Measurements from ENCODE around the gene STX8.

The STX8 gene

DNA sequence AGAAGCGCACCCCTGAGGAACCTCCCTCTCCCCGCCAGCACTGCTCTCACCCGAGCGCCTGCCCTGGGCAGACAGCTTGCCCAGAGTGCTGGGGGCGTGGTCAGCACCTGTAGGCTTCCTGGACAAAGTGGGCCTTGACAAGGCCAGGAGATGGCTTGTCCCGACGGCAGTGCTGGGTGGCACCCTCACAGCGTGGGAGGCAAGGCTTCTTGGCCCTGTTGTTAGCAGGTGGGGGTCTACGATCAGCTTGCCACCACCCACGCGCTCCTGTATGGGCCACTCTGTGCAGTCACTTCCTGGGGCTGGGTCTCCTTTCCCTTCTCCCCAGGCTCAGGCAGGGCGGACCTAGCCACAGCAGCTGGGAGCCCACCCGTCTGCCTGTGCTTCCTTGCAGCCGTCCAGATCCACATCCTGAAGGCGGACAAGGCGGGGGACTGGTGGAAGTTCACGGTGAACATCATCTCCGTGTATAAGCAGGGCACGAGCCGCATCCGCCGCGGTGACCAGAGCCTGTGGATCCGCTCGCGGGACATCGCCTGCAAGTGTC, 336.3 kb downstream of the STX8 start:
- peaks cover 23% of the 10 kb centered on the region for H3K4me1 Mint-ChIP-seq (ENCODE audit: low read depth)
- peak; percentile 76 for DNase-seq
- peak overlapping the region; percentile 78 for H3K4me3 Mint-ChIP-seq
- peaks cover 4% of the 10 kb centered on the region for H3K27me3 Mint-ChIP-seq
- peak overlapping the region; percentile 76 for H3K27ac Mint-ChIP-seq
- peaks cover 2% of the 10 kb centered on the region for H3K36me3 Mint-ChIP-seq (ENCODE audit: low read depth)
- no peaks in the 10 kb centered on the region for H3K9me3 Mint-ChIP-seq

DNA sequence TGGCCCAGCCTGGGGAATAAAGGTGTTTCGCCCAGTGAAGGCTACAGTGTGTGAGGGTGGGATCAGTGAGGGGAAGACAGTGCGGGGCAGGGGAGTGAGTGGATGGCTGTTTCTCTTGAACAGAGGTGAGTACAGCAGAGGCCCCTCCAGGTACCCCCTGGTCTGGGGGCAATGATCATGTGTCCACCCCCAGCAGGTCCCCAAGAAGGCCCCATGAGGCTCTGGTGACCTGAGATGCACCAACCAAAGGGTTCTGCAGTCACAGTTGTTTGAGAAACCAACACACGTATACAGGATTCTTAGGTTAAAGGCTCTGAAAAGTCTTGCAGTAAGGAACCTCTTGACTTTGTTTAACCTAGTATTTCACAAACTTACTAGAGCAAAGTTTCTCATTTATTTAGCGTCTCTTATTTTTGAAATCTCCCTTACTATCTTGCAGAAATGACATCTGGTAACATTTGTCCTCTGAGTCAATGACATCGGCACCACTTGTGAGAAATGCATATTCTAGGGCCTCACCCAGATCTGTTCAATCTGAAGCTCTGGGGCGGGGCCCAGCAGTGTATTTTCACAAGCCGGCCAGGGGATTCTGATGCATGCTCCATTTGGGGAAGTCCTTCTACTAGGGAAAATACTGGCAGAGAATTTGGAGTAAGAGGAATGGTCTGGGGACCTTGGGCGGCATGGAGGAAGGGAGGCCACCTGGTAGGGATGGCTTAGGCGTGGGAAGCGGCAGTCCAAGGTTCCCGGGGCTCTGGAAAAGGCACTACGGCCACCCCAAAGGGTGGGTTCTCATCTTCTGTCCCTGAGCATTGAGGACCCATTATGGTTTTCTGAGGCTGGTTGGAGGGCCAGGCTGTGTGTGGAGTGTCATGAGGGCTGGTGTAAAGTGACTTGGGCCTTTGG, 337.0 kb downstream of the STX8 start:
- Mint-ChIP-seq H3K27ac (no peak overlapping the region), H3K9me3 (no peaks in the 10 kb centered on the region)
- no peak for DNase-seq

DNA sequence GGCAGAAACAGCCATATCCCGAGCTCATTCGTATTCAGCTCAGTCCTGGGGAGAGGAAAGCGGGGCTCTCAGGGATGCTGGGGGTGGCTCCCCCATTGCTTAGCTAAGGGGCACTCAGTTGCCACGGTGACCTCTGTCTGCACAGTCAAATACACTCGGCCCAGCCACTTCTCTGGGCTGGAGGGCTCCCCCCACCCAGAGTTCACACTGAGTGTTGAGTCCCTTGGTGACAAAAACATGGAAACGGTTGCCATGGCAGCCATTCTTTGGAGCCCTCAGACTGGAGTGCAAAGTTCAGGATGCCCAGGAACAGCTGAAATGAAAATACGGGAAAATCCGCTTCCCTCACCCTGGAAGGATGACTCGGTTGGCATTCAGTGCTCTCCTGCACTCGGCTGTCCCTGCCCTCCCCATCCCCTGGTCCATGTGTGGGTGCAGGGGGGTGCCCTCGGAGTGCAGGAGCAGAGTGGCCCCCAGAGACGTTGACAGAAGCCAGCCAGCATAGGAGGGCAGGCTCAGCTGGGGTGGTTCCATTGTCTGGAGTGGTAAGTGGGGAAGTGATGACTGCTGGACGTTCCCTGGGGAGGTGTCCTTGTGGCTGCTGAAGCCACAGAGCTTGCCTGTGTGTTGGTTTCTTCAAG, 337.8 kb downstream of the STX8 start:
- no peak overlapping the region for H3K4me3 Mint-ChIP-seq
- peaks cover 23% of the 10 kb centered on the region for H3K4me1 Mint-ChIP-seq (ENCODE audit: low read depth)
- H3K9me3 Mint-ChIP-seq, result no peaks in the 10 kb centered on the region
- no peak overlapping the region for H3K27ac Mint-ChIP-seq
- H3K27me3 Mint-ChIP-seq, result peaks cover 16% of the 10 kb centered on the region
- H3K36me3 Mint-ChIP-seq (ENCODE audit: low read depth), result peaks cover 2% of the 10 kb centered on the region
- no peak for DNase-seq

More for the DNA sequence above, 337.0 kb downstream of the STX8 start:
- Mint-ChIP-seq H3K36me3 (ENCODE audit: low read depth) (peaks cover 2% of the 10 kb centered on the region), H3K4me1 (ENCODE audit: low read depth) (peaks cover 23% of the 10 kb centered on the region), H3K27me3 (peaks cover 12% of the 10 kb centered on the region), H3K4me3 (peak overlapping the region; percentile 78)

DNA sequence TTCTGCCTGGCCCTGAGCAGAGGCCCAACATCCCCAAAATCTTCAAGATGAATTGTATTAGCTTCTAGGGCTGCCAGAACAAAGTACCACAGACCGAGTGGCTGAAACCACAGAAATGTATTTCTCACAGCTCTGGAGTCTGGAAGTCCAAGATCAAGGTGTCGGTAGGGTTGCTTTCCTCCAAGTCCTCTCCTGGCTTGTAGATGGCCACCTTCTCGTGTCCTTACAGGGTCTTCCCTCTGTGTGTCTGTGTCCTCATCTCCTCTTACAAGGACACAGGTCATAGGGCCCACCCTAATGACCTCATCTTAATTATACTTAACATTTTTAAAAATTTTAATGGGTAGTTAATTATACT, 338.6 kb downstream of the STX8 start:
- Mint-ChIP-seq H3K4me3 (no peak overlapping the region), H3K27me3 (peaks cover 16% of the 10 kb centered on the region), H3K36me3 (ENCODE audit: low read depth) (peaks cover 2% of the 10 kb centered on the region), H3K9me3 (no peaks in the 10 kb centered on the region), H3K4me1 (ENCODE audit: low read depth) (peaks cover 23% of the 10 kb centered on the region), H3K27ac (no peak overlapping the region)
- DNase-seq, result no peak

DNA sequence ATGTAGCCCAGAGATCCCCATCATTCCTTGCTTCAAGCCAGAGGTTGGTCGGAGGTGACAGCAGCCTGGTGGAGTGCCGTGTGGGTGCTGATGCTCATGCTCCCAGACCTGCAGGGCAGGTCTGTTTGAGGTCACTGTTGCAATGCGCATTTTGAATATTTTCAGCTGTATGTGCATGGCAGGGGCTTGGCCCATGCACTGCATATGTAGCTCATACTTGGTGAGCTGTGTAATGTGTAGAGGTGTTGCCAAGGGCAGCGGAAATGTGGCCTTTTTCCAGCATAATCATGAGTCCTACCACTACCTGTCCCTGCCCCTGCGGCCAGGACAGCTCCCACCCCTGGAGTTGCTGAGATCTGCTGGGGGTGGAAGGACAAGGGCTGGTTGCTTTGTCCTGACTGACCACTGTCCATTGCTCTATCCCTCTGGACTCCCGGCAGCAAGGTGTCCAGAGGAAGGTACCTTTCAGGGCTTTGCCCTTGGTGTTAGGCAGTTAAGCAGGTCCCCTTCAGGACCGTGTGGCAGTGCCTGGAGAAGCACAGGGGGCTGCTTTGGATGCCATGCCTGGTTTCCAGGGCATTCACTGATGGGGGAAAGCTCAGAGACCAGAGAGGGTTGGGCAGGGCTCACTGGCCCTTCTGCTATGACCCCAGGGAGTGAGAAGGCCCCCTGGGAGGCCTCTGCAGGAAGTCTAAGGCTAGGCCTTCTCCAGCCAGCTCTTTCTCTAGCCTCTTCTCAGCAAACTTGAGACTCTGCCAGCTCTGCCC, 339.2 kb downstream of the STX8 start:
- Mint-ChIP-seq H3K4me3 (no peak overlapping the region), H3K9me3 (no peaks in the 10 kb centered on the region), H3K4me1 (ENCODE audit: low read depth) (peaks cover 23% of the 10 kb centered on the region), H3K27me3 (peaks cover 16% of the 10 kb centered on the region), H3K27ac (no peak overlapping the region), H3K36me3 (ENCODE audit: low read depth) (peaks cover 2% of the 10 kb centered on the region)
- no peak for DNase-seq

DNA sequence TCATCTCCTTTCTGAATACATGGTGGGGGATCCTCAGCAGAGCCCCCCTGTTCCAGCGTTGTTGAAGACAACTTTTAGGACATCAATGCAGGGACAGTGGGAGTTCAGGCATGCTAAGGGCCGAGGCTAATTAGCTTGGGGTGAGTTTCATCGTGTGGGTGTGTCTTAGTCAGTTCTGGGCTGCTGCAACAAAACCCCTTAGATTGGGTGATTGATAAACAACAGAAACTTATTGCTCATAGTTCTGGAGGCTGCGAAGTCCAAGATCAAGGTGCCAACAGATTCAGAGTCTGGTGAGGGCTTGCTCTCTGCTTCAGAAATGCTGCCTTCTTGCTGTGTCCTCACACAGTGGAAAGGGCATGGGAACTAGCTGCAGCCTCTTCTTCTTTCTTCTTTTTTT, 340.3 kb downstream of the STX8 start:
- peaks cover 16% of the 10 kb centered on the region for H3K27me3 Mint-ChIP-seq
- H3K36me3 Mint-ChIP-seq (ENCODE audit: low read depth), result peaks cover 2% of the 10 kb centered on the region
- H3K9me3 Mint-ChIP-seq, result no peaks in the 10 kb centered on the region
- no peak for DNase-seq
- no peak overlapping the region for H3K27ac Mint-ChIP-seq
- H3K4me1 Mint-ChIP-seq (ENCODE audit: low read depth), result peaks cover 17% of the 10 kb centered on the region
- H3K4me3 Mint-ChIP-seq, result no peak overlapping the region

DNA sequence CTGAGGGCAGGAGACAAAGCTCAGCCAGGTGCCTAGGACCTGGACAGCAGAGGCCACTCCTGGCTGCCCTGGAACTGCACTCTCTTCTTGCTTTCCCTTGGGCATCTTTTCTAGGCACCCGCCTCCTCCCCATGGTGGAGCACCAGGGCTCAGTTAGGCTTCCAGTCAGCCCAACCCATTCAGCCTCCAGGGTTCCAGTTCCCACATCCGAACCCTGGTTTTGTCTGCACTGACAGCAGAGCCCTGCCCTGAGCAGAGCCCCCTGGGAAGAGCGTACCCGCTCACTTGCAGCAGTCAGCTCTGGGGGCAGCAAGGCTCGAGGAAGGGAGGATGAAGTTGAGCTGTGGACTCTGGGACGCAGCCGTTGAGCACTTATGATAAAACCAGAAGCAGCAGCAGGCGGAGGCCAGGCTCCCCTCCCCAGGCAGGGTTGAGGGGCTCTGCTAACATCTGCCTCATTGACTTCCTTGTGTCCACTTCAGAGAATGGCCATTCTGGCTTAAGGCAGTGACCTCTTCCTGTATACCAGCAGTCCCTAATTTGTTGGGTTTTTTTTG, 341.2 kb downstream of the STX8 start:
- no peak for DNase-seq
- peaks cover 2% of the 10 kb centered on the region for H3K36me3 Mint-ChIP-seq (ENCODE audit: low read depth)
- no peaks in the 10 kb centered on the region for H3K9me3 Mint-ChIP-seq

DNA sequence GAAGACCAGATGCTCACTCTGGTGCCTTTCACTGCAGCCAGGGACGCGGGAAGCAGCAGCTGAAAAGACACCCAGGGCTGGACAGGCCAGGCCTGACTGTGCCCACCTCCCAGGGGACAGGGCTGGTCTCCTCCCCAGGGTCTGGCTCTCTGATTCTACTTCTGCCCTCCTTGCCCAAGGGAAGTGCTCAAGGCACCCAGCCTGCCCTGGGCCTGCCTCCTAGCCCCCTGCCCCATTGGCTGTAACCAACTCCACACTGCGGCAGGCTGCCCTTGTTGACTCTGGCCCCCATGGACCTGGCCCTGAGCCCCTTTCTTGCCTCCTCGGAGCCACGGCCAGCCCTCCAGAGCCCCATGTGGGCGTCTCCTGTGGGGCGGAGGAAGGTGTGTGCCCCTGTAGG, 341.9 kb downstream of the STX8 start:
- Mint-ChIP-seq H3K27me3 (peaks cover 16% of the 10 kb centered on the region), H3K4me3 (no peak overlapping the region), H3K36me3 (ENCODE audit: low read depth) (peaks cover 1% of the 10 kb centered on the region), H3K4me1 (ENCODE audit: low read depth) (peaks cover 7% of the 10 kb centered on the region), H3K9me3 (no peaks in the 10 kb centered on the region), H3K27ac (no peak overlapping the region)
- DNase-seq, result no peak

More for the DNA sequence above, 341.2 kb downstream of the STX8 start:
- Mint-ChIP-seq H3K27ac (no peak overlapping the region), H3K27me3 (peaks cover 16% of the 10 kb centered on the region), H3K4me3 (no peak overlapping the region), H3K4me1 (ENCODE audit: low read depth) (peaks cover 14% of the 10 kb centered on the region)

DNA sequence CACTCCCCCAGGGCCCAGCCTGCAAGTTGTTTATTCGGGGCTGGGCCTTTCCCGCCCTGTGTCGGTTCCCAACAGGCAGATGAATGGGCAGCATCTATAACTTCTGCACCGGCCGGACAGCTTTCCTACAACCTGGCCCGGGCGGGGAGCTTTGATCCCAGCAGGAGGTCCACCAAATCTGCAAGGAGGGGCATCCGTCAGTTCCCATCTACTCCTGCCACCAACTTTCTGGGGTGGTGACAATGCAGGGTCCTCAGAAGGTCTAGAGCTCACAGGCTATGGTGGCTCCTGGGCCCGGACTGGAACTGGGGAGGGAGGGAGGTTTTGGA, 342.4 kb downstream of the STX8 start:
- H3K9me3 Mint-ChIP-seq, result no peaks in the 10 kb centered on the region
- H3K36me3 Mint-ChIP-seq (ENCODE audit: low read depth), result no peaks in the 10 kb centered on the region
- H3K27me3 Mint-ChIP-seq, result peaks cover 16% of the 10 kb centered on the region
- no peak overlapping the region for H3K4me3 Mint-ChIP-seq
- DNase-seq, result no peak
- H3K27ac Mint-ChIP-seq, result no peak overlapping the region
- peaks cover 4% of the 10 kb centered on the region for H3K4me1 Mint-ChIP-seq (ENCODE audit: low read depth)

DNA sequence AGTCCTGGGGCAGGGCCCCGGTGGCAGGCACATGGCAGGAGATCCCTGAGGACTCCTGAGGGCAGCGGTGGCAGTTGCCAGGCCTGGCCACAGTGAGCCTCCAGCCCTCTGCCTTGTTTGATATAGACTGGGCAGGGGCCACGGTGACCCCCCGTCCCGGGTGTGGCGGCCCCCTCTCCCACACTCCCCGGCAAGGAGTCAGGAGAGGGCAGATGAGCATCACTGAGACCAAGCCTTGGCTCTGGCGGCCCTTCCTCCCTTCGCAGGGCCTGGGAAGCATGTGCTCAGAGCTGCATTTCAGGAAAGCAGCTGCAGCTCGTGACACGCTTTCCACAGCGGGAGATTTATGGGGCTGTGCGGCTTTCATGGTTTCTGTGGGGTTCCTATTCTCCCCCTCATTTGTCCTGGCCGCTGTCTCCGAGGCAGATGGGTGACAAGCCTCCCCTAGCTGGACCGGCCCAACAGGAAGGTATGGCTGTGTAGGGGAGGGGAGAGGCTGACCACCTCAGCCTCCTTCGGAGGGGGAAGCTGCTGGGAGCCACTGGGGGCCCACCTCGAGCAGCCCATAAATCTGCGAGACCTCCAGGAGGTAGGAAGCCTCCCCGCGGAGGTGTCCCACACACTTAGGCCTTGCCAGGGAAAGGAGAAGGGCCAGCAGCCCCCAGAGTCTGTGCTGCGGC, 342.9 kb downstream of the STX8 start:
- Mint-ChIP-seq H3K4me1 (ENCODE audit: low read depth) (peaks cover 4% of the 10 kb centered on the region), H3K27ac (no peak overlapping the region), H3K4me3 (no peak overlapping the region), H3K27me3 (peaks cover 16% of the 10 kb centered on the region), H3K36me3 (ENCODE audit: low read depth) (no peaks in the 10 kb centered on the region), H3K9me3 (no peaks in the 10 kb centered on the region)
- DNase-seq, result no peak

DNA sequence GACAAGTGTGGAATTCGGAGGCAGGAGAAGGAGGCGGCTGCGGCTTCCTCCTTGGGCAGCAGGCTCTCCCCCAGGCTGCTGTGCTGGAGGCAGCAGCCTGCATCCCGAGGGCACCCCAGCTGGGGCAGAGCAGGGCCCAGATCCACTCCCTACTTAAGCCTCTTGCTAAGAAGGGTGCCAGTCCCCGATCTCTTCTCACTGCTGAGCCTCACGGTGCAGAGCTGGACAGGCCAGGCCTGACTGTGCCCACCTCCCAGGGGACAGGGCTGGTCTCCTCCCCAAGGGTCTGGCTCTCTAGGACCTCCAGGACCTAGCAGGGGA, 343.5 kb downstream of the STX8 start:
- Mint-ChIP-seq H3K27ac (no peak overlapping the region), H3K9me3 (no peaks in the 10 kb centered on the region), H3K4me3 (no peak overlapping the region), H3K4me1 (ENCODE audit: low read depth) (peaks cover 4% of the 10 kb centered on the region), H3K27me3 (peaks cover 16% of the 10 kb centered on the region), H3K36me3 (ENCODE audit: low read depth) (no peaks in the 10 kb centered on the region)
- DNase-seq, result no peak

DNA sequence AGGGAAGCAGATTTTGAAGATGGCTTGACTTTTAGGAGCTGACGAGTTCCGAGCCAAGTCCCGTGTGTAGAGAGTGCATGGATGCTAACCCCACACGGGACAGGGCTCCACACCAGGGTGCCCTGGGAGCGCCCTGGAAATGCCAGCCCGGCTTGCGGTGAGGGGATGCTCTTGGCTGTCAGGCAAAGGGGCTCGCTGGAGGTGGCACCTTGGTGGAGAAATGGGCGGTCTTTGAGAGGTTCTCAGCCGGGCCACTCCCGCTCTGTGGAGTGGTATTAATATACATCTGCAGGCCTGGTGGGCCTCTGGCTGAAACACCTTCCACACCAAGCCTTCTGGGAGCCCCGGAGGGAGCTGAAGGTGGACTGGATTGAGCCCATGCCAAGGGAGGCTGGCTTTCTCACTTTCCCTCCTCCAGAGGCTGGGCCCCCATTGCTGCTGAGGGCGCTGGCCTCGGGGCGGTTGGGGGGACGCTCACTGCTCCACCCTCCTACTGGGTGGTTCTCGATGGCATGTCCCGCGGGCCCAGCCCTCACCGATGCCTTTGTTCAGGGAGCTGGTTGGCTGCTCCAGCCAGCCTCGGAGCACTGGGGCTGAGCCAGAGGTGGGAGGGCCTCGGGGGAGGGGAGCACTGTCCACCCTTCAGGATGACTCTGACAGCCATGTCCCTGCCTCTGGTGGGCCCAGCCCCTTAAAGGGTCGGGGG, 344.0 kb downstream of the STX8 start:
- no peaks in the 10 kb centered on the region for H3K9me3 Mint-ChIP-seq
- H3K4me1 Mint-ChIP-seq (ENCODE audit: low read depth), result peaks cover 5% of the 10 kb centered on the region
- no peak overlapping the region for H3K4me3 Mint-ChIP-seq
- no peaks in the 10 kb centered on the region for H3K36me3 Mint-ChIP-seq (ENCODE audit: low read depth)
- DNase-seq, result no peak
- no peak overlapping the region for H3K27ac Mint-ChIP-seq
- peaks cover 16% of the 10 kb centered on the region for H3K27me3 Mint-ChIP-seq

DNA sequence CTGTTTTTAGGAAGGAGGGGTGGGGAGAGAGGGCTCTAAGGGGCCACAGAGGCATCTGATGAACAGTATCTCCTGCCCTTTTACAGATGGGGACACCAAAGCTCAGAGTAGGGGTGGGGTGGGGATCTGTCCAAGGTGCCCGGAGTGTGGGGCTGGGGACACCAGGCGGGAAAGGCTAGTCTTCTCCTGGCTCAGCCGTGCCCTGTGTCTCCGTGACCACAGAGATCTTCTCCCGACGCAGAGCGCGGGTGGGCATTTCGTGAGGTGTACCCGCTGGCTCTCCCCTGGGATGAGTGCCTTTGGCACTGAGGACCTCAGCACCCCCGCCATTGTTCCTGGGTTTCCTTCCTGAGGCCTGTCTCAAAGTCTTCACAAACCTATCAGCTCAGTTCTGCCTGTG, 344.8 kb downstream of the STX8 start:
- DNase-seq, result no peak
- no peaks in the 10 kb centered on the region for H3K36me3 Mint-ChIP-seq (ENCODE audit: low read depth)
- H3K4me3 Mint-ChIP-seq, result no peak overlapping the region
- peaks cover 7% of the 10 kb centered on the region for H3K4me1 Mint-ChIP-seq (ENCODE audit: low read depth)
- H3K9me3 Mint-ChIP-seq, result no peaks in the 10 kb centered on the region
- no peak overlapping the region for H3K27ac Mint-ChIP-seq
- H3K27me3 Mint-ChIP-seq, result peaks cover 16% of the 10 kb centered on the region

Data from activated T-cell treated with anti-CD3 and anti-CD28 coated beads, Interleukin-2, amount 50 U/mL, for 24 hours (primary cell).